Fibroblast of lung (primary cell): ENCODE measurements around the gene PPM1E. TPM values are rescaled to one million over a fixed set of nuclear protein-coding genes. Genes with fewer than 3 reads are reported as not detected.

Experiments
- DNase-seq, 2 donors: peaks; one replicate each; pipeline versions ENCODE4 v3.0.0 to v3.0.0-alpha.2; 2010; ENCODE audit warnings: low read depth in 2 of 2
- H2AFZ ChIP-seq: 2 replicates; pipeline ENCODE4 v1.5.1; 2012; ENCODE audit warnings: low read length, control low read depth, inconsistent platforms
- H3K27ac ChIP-seq: 2 replicates; pipeline ENCODE4 v1.5.1; 2011; ENCODE audit warnings: low read length, control low read depth; ENCODE audit not compliant: insufficient read depth
- H3K27me3 ChIP-seq: 2 replicates; pipeline ENCODE4 v1.5.1; 2011; ENCODE audit warnings: mild to moderate bottlenecking, low read length; ENCODE audit not compliant: control insufficient read depth, insufficient read depth
- H3K36me3 ChIP-seq: 2 replicates; pipeline ENCODE4 v1.5.1; 2011; ENCODE audit warnings: low read length; ENCODE audit not compliant: control insufficient read depth, insufficient read depth
- H3K4me1 ChIP-seq: 2 replicates; pipeline ENCODE4 v1.5.1; 2011; ENCODE audit warnings: low read length; ENCODE audit not compliant: control insufficient read depth, insufficient read depth; ENCODE audit errors: extremely low read depth
- H3K4me2 ChIP-seq: 2 replicates; pipeline ENCODE4 v1.5.1; 2011; ENCODE audit warnings: low read length, control low read depth; ENCODE audit not compliant: insufficient read depth; ENCODE audit errors: extremely low read depth
- H3K4me3 ChIP-seq, 4 experiments: fragments of 200-600 bp in 1 of 4; sonication (generic) in 1 of 4; replicated peaks in 1 of 4; 2 replicates each; pipeline ENCODE4 v1.5.1; 2011 to 2016; ENCODE audit warnings: low read length in 4 of 4, low read depth in 3 of 4, mild to moderate bottlenecking in 3 of 4, control low read depth in 2 of 4, inconsistent platforms in 1 of 4, mixed read lengths in 1 of 4; ENCODE audit not compliant: insufficient read depth in 1 of 4; ENCODE audit errors: control extremely low read depth in 1 of 4
- H3K79me2 ChIP-seq: 2 replicates; pipeline ENCODE4 v1.5.1; 2012; ENCODE audit warnings: mild to moderate bottlenecking, low read length, inconsistent platforms; ENCODE audit not compliant: control insufficient read depth, insufficient read depth
- H3K9ac ChIP-seq: 2 replicates; pipeline ENCODE4 v1.5.1; 2011; ENCODE audit warnings: mild to moderate bottlenecking, low read length, control low read depth; ENCODE audit not compliant: insufficient read depth
- H3K9me3 ChIP-seq: 2 replicates; pipeline ENCODE4 v1.5.1; 2012; ENCODE audit warnings: low read depth, low read length; ENCODE audit not compliant: control insufficient read depth, insufficient read depth
- H4K20me1 ChIP-seq: 2 replicates; pipeline ENCODE4 v1.5.1; 2011; ENCODE audit warnings: low read length; ENCODE audit not compliant: control insufficient read depth, insufficient read depth; ENCODE audit errors: extremely low read depth
- CTCF ChIP-seq, 2 donors: IDR thresholded peaks in 1 of 2; conservative IDR thresholded peaks in 1 of 2; 1 replicate in 1 of 2; 2 replicates in 1 of 2; pipeline ENCODE4 v1.5.1; 2011 to 2012; ENCODE audit warnings: low read length in 2 of 2, control low read depth in 1 of 2, inconsistent platforms in 1 of 2, low read depth in 1 of 2, mild to moderate bottlenecking in 1 of 2
- EZH2 ChIP-seq: IDR thresholded peaks from 2 replicates; pipeline ENCODE4 v1.5.1; 2012; ENCODE audit warnings: low read length, control low read depth, mild to moderate bottlenecking; ENCODE audit errors: missing control alignments
- polyA plus RNA-seq, 2 donors: library from polyadenylated mRNA; depleted of rRNA in 1 of 2; stranded (reverse) in 1 of 2; unstranded in 1 of 2; fragments of >200 nt; gene quantifications; 2 replicates each; pipeline ENCODE4 v1.2.1, GENCODE V29; 2011 to 2012; ENCODE audit warnings: missing spikeins in 1 of 2
- total RNA-seq: library from RNA; depleted of rRNA; stranded (reverse); fragments of >200 nt; gene quantifications from 2 replicates; pipeline ENCODE4 v1.2.1, GENCODE V29; 2014

PPM1E gene
- total and polyA plus RNA-seq, 2 donors (not counting 1 experiment from before 2014, with no cell fraction given): 0.02 to 0.50 TPM

GRCh38 chr17:58873926-58874325 is 118.3 kb downstream of the PPM1E start:
- no peak overlapping the region for H3K27ac ChIP-seq
- DNase-seq: no peak
- H3K4me2 ChIP-seq: no peak overlapping the region
- H3K27me3 ChIP-seq: no peaks in the 10 kb centered on the region
- H4K20me1 ChIP-seq: no peaks in the 10 kb centered on the region
- no peak overlapping the region for H3K4me3 ChIP-seq
- no peaks in the 10 kb centered on the region for H3K4me1 ChIP-seq
- no peak overlapping the region for H3K9ac ChIP-seq
- no peak for TF ChIP-seq CTCF (conservative IDR thresholded peaks at IDR 0.05 in 1 of 2, IDR thresholded peaks at IDR 0.05 in 1 of 2; ENCODE audit: low read depth in 1 of 2, low read length in 2 of 2)
- no peaks in the 10 kb centered on the region for H3K79me2 ChIP-seq
- no peaks in the 10 kb centered on the region for H3K9me3 ChIP-seq
- no peak overlapping the region for H2AFZ ChIP-seq
- H3K36me3 ChIP-seq: no peaks in the 10 kb centered on the region

GRCh38 chr17:58875261-58875660 is 119.6 kb downstream of the PPM1E start:
- DNase-seq: peak in 1 of 2 donors; percentile 2
- Histone ChIP-seq H3K9ac (no peak overlapping the region), H3K4me1 (no peaks in the 10 kb centered on the region), H3K27me3 (no peaks in the 10 kb centered on the region), H3K27ac (no peak overlapping the region), H3K9me3 (no peaks in the 10 kb centered on the region), H2AFZ (no peak overlapping the region), H3K4me3 (no peak overlapping the region), H3K4me2 (no peak overlapping the region), H3K79me2 (no peaks in the 10 kb centered on the region), H3K36me3 (no peaks in the 10 kb centered on the region), H4K20me1 (no peaks in the 10 kb centered on the region)
- no peak for TF ChIP-seq CTCF (conservative IDR thresholded peaks at IDR 0.05 in 1 of 2, IDR thresholded peaks at IDR 0.05 in 1 of 2; ENCODE audit: low read depth in 1 of 2, low read length in 2 of 2)
- no peak for TF ChIP-seq EZH2

- Histone ChIP-seq H4K20me1 (no peaks in the 10 kb centered on the region), H3K36me3 (no peaks in the 10 kb centered on the region), H3K27me3 (no peaks in the 10 kb centered on the region), H3K4me2 (no peak overlapping the region), H2AFZ (no peak overlapping the region), H3K27ac (no peak overlapping the region), H3K9ac (no peak overlapping the region), H3K9me3 (no peaks in the 10 kb centered on the region), H3K4me1 (no peaks in the 10 kb centered on the region), H3K79me2 (no peaks in the 10 kb centered on the region), H3K4me3 (no peak overlapping the region)
- TF ChIP-seq CTCF (conservative IDR thresholded peaks at IDR 0.05 in 1 of 2, IDR thresholded peaks at IDR 0.05 in 1 of 2; ENCODE audit: low read depth in 1 of 2, low read length in 2 of 2): no peak
- no peak for DNase-seq
Measured at GRCh38 chr17:58884161-58884560, 128.5 kb downstream of the PPM1E start.
